ENCODE measurements around the gene CERT1. TPM values are rescaled to one million over a fixed set of nuclear protein-coding genes. Genes with fewer than 3 reads are reported as not detected.

Gene CERT1
- total and polyA plus RNA-seq, 2 donors (not counting 3 experiments of a cell fraction or from before 2014, with no cell fraction given), result 8.0 to 21.3 TPM

DNA sequence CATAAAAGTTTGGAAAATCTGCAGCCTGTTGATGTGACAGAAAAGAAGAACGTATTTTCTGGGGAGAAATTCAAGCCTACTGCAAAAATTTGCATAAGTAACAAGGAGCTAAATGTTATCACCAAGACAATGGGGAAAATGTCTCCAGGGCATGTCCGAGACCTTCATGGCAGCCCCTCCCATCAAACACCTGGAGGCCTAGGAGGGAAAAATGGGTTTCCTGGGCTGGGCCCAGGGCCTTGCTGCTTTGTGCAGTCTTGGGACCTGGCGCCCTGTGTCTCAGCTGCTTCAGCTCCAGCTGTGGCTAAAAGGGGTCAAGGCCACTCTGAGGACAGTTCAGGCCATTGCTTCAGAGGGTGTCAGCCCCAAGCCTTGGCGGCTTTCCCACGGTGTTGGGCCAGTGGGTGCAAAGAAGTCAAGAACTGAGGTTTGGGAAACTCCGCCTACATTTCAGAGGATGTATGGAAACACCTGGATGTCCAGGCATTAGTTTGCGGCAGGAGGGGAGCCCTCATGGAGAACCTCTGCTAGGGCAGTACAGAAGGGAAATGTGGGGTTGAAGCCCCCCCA is 13.1 kb downstream of the CERT1 start:
- H3K9me3 ChIP-seq (replicated peaks; ENCODE audit: control insufficient read depth, insufficient read depth, low read length), result no peaks in the 10 kb centered on the region
- H3K9me1 ChIP-seq (replicated peaks; ENCODE audit: control insufficient read depth, extremely low read depth, insufficient read depth, low read length), result no peaks in the 10 kb centered on the region
- no peaks in the 10 kb centered on the region for H4K20me1 ChIP-seq (replicated peaks; ENCODE audit: control insufficient read depth, extremely low read depth, insufficient read depth, low read length)
- no peaks in the 10 kb centered on the region for H3K36me3 ChIP-seq (ENCODE audit: control insufficient read depth in 2 of 2, extremely low read depth in 1 of 2, insufficient read depth in 2 of 2, low read length in 2 of 2)
- TF ChIP-seq MYC (IDR thresholded peaks at IDR 0.05; ENCODE audit: low read depth, low read length) (no peak), GATA2 (IDR thresholded peaks at IDR 0.05; ENCODE audit: insufficient read depth, insufficient read length, low read depth, low read length) (no peak), POLR2AphosphoS5 (IDR thresholded peaks at IDR 0.05; ENCODE audit: insufficient read depth, low read depth, low read length) (no peak), POLR2A (IDR thresholded peaks at IDR 0.05; ENCODE audit: low read depth, low read length) (no peak), JUN (IDR thresholded peaks at IDR 0.05; ENCODE audit: borderline replicate concordance, insufficient read depth, insufficient read length, low read depth) (no peak), FOS (IDR thresholded peaks at IDR 0.05; ENCODE audit: borderline replicate concordance, insufficient read depth, low read length) (no peak), EZH2 (IDR thresholded peaks at IDR 0.05; ENCODE audit: borderline replicate concordance, low read depth, low read length, severe bottlenecking) (no peak)
- TF ChIP-seq, protein P1, sequence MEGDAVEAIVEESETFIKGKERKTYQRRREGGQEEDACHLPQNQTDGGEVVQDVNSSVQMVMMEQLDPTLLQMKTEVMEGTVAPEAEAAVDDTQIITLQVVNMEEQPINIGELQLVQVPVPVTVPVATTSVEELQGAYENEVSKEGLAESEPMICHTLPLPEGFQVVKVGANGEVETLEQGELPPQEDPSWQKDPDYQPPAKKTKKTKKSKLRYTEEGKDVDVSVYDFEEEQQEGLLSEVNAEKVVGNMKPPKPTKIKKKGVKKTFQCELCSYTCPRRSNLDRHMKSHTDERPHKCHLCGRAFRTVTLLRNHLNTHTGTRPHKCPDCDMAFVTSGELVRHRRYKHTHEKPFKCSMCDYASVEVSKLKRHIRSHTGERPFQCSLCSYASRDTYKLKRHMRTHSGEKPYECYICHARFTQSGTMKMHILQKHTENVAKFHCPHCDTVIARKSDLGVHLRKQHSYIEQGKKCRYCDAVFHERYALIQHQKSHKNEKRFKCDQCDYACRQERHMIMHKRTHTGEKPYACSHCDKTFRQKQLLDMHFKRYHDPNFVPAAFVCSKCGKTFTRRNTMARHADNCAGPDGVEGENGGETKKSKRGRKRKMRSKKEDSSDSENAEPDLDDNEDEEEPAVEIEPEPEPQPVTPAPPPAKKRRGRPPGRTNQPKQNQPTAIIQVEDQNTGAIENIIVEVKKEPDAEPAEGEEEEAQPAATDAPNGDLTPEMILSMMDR (IDR thresholded peaks at IDR 0.05; ENCODE audit: extremely low read depth in 1 of 2, insufficient read depth in 1 of 2, low read depth in 1 of 2, low read length in 2 of 2), result no peak
- TF ChIP-seq, protein P2, sequence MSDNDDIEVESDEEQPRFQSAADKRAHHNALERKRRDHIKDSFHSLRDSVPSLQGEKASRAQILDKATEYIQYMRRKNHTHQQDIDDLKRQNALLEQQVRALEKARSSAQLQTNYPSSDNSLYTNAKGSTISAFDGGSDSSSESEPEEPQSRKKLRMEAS (IDR thresholded peaks at IDR 0.05; ENCODE audit: insufficient read depth, insufficient read length), result no peak
- no peaks in the 10 kb centered on the region for H3K27me3 ChIP-seq (ENCODE audit: control insufficient read depth in 2 of 2, insufficient read depth in 2 of 2, low read length in 2 of 2)
- FAIRE-seq (no peak), DNase-seq (ENCODE audit: low read depth, low spot score) (no peak)
- no peak overlapping the region for H3K4me2 ChIP-seq (ENCODE audit: insufficient read depth, low read length)
- H3K27ac ChIP-seq (ENCODE audit: insufficient read depth, low read depth, low read length), result no peak overlapping the region
- POLR2A ChIA-PET, result no interaction called here
- CTCF ChIA-PET, result no interaction called here
- no peak overlapping the region for H3K9ac ChIP-seq (replicated peaks; ENCODE audit: extremely low read depth, insufficient read depth, low read length)
- dilution Hi-C loops (cut with MboI; ENCODE audit: extremely low pct_ligation_motif_present, low sequenced_read_pairs), result no loop called here
- intact Hi-C loops (cut with micrococcal nuclease), result no loop called here
- H3K79me2 ChIP-seq (ENCODE audit: control insufficient read depth, insufficient read depth, low read length), result peaks cover 12% of the 10 kb centered on the region
- H2AFZ ChIP-seq (ENCODE audit: low read depth, low read length), result no peak overlapping the region
- no peaks in the 10 kb centered on the region for H3K4me1 ChIP-seq (ENCODE audit: control insufficient read depth, extremely low read depth, insufficient read depth, low read length)
- H3K4me3 ChIP-seq (replicated peaks in 1 of 3; ENCODE audit: insufficient read depth in 1 of 3, low read depth in 1 of 3, low read length in 3 of 3), result no peak overlapping the region
- BruUV-seq (replicated peaks), result no TSS peak

Data from endothelial cell of umbilical vein (primary cell).